HG03108 (cell line): ENCODE measurements around the gene TXNDC12.
"Not testable (repeated sequence)": the region's sequence is repeated elsewhere in the genome, so short reads cannot be mapped to it uniquely, and the experiment has no call there.

Source experiments
- ATAC-seq: cut with Tn5 transposase; IDR thresholded peaks from one replicate; pipeline ENCODE4 v1.9.1; 2021; ENCODE audit warnings: moderate library complexity; ENCODE audit not compliant: unreplicated experiment

The TXNDC12 gene

GRCh38 chr1:52049337-52049736 lies 5.7 kb downstream of the TXNDC12 start:
- not testable (repeated sequence) for ATAC-seq

GRCh38 chr1:52045666-52046195 lies 9.3 kb downstream of the TXNDC12 start:
- not testable (repeated sequence) for ATAC-seq

- ATAC-seq: no peak
Measured at GRCh38 chr1:52045236-52045635, 9.8 kb downstream of the TXNDC12 start.

GRCh38 chr1:52041551-52042185 lies 13.3 kb downstream of the TXNDC12 start:
- ATAC-seq: no peak

GRCh38 chr1:52037909-52038308 lies 17.1 kb downstream of the TXNDC12 start:
- ATAC-seq: no peak

GRCh38 chr1:52037402-52037814 lies 17.6 kb downstream of the TXNDC12 start:
- ATAC-seq: no peak

- ATAC-seq: no peak
Measured at GRCh38 chr1:52034050-52034384, 21.0 kb downstream of the TXNDC12 start.

- ATAC-seq: peak; percentile 76
Measured at GRCh38 chr1:52033190-52034049, 21.6 kb downstream of the TXNDC12 start, which contains the start of gene KTI12. Gene KTI12 (minus strand): TSS chr1:52033810. CDS start chr1:52033761, 49 bp downstream.

GRCh38 chr1:52032785-52033131 lies 22.2 kb downstream of the TXNDC12 start:
- peak; percentile 51 for ATAC-seq

GRCh38 chr1:52032124-52032784 lies 22.7 kb downstream of the TXNDC12 start:
- ATAC-seq: peak; percentile 30

GRCh38 chr1:52028839-52029238 lies 26.2 kb downstream of the TXNDC12 start:
- not testable (repeated sequence) for ATAC-seq

- no peak for ATAC-seq
Measured at GRCh38 chr1:52028328-52028727, 26.7 kb downstream of the TXNDC12 start.

- ATAC-seq: no peak
Measured at GRCh38 chr1:52026278-52026677, 28.7 kb downstream of the TXNDC12 start.

GRCh38 chr1:52022133-52022532 lies 32.9 kb downstream of the TXNDC12 start:
- ATAC-seq: no peak

- no peak for ATAC-seq
Measured at GRCh38 chr1:52008071-52008809, 46.8 kb downstream of the TXNDC12 start.

GRCh38 chr1:52007215-52008002 lies 47.6 kb downstream of the TXNDC12 start:
- ATAC-seq: no peak

- ATAC-seq: not testable (repeated sequence)
Measured at GRCh38 chr1:52006081-52006553, 48.9 kb downstream of the TXNDC12 start.

- not testable (repeated sequence) for ATAC-seq
Measured at GRCh38 chr1:52005548-52005947, 49.4 kb downstream of the TXNDC12 start.

GRCh38 chr1:52003877-52004276 lies 51.1 kb downstream of the TXNDC12 start:
- no peak for ATAC-seq
